GM23338 (cell line): ENCODE measurements around the gene CD58. TPM values are rescaled to one million over a fixed set of nuclear protein-coding genes. Genes with fewer than 3 reads are reported as not detected.

Source experiments
- ATAC-seq: fragments of 200-7000 bp; cut with Tn5 transposase; 3 replicates; pipeline ENCODE4 v1.9.1; 2020
- DNase-seq: peaks from one replicate; pipeline ENCODE4 v3.0.0-alpha.2; 2015; ENCODE audit warnings: low spot score
- H2AFZ ChIP-seq: fragments of 200-600 bp; sonication (generic); 2 replicates; pipeline ENCODE4 v1.8.0; 2016; ENCODE audit warnings: antibody characterized with exemption, mild to moderate bottlenecking, moderate library complexity
- H3F3A ChIP-seq: fragments of 200-600 bp; sonication (generic); replicated peaks from 2 replicates; pipeline ENCODE4 v1.8.0; 2017; ENCODE audit warnings: antibody characterized with exemption, mixed run types, low read depth
- H3K27ac ChIP-seq: fragments of 200-600 bp; sonication (generic); 2 replicates; pipeline ENCODE4 v1.6.1; 2016; ENCODE audit warnings: low read depth
- H3K27me3 ChIP-seq: fragments of 200-600 bp; sonication (generic); 2 replicates; pipeline ENCODE4 v1.8.0; 2016; ENCODE audit warnings: mild to moderate bottlenecking, mixed run types, moderate library complexity; ENCODE audit not compliant: insufficient read depth
- H3K36me3 ChIP-seq: fragments of 200-600 bp; sonication (generic); 2 replicates; pipeline ENCODE4 v1.8.0; 2016; ENCODE audit warnings: mild to moderate bottlenecking; ENCODE audit not compliant: insufficient read depth
- H3K4me1 ChIP-seq: fragments of 200-600 bp; sonication (generic); 2 replicates; pipeline ENCODE4 v1.8.0; 2016; ENCODE audit warnings: mild to moderate bottlenecking, moderate library complexity; ENCODE audit not compliant: insufficient read depth
- H3K4me2 ChIP-seq: fragments of 200-600 bp; sonication (generic); 2 replicates; pipeline ENCODE4 v1.7.1; 2017; ENCODE audit warnings: mixed run types
- H3K4me3 ChIP-seq: fragments of 200-600 bp; sonication (generic); 2 replicates; pipeline ENCODE4 v1.6.1; 2016; ENCODE audit warnings: mixed run types
- H3K79me2 ChIP-seq: fragments of 200-600 bp; sonication (generic); replicated peaks from 2 replicates; pipeline ENCODE4 v1.8.0; 2017; ENCODE audit warnings: mild to moderate bottlenecking; ENCODE audit not compliant: insufficient read depth
- H3K9me2 ChIP-seq: fragments of 200-600 bp; sonication (generic); 2 replicates; pipeline ENCODE4 v1.8.0; 2017; ENCODE audit not compliant: insufficient read depth
- H4K20me1 ChIP-seq: fragments of 200-600 bp; sonication (generic); replicated peaks from 2 replicates; pipeline ENCODE4 v1.8.0; 2017; ENCODE audit warnings: mild to moderate bottlenecking; ENCODE audit not compliant: insufficient read depth
- H3K27ac Mint-ChIP-seq: 2 replicates; pipeline ENCODE4 v1.8.0; 2020; ENCODE audit warnings: inconsistent platforms, mild to moderate bottlenecking, moderate library complexity, mixed read lengths
- H3K27me3 Mint-ChIP-seq: 3 replicates; pipeline ENCODE4 v1.8.0; 2022; ENCODE audit warnings: low read depth, mild to moderate bottlenecking, moderate library complexity, mixed read lengths, inconsistent platforms; ENCODE audit not compliant: insufficient read depth, poor library complexity
- H3K36me3 Mint-ChIP-seq: 3 replicates; pipeline ENCODE4 v1.8.0; 2021; ENCODE audit warnings: low read depth, mild to moderate bottlenecking, inconsistent platforms, moderate library complexity, mixed read lengths
- H3K4me1 Mint-ChIP-seq: 3 replicates; pipeline ENCODE4 v1.8.0; 2020; ENCODE audit warnings: mild to moderate bottlenecking, inconsistent platforms, mixed read lengths
- H3K4me3 Mint-ChIP-seq: 3 replicates; pipeline ENCODE4 v1.8.0; 2021; ENCODE audit warnings: moderate library complexity, mild to moderate bottlenecking, inconsistent platforms, mixed read lengths
- H3K9me3 Mint-ChIP-seq: 3 replicates; pipeline ENCODE4 v1.8.0; 2020; ENCODE audit warnings: moderate library complexity, mild to moderate bottlenecking, inconsistent platforms, mixed read lengths
- REST ChIP-seq: IDR thresholded peaks from one replicate; pipeline ENCODE4 v1.6.1; 2018; ENCODE audit warnings: antibody characterized with exemption; ENCODE audit not compliant: unreplicated experiment
- ZNF462 ChIP-seq: fragments of 250-450 bp; sonication (Bioruptor Pico); IDR thresholded peaks from 2 replicates; pipeline ENCODE4 v1.5.0; 2020; ENCODE audit warnings: mild to moderate bottlenecking, moderate library complexity
- polyA plus RNA-seq: library from polyadenylated mRNA; unstranded; fragments of >200 nt; fragmentation: Nextera tagmentation; extraction: Ambion mirVana; gene quantifications from 2 replicates; pipeline ENCODE4 v1.2.1, GENCODE V29; 2016
- total RNA-seq: library from RNA; depleted of rRNA; stranded (reverse); fragments of >200 nt; shearing (Covaris generic); gene quantifications from 2 replicates; pipeline ENCODE4 v1.2.3, GENCODE V29; 2014

Gene CD58
- total and polyA plus RNA-seq, 2 experiments from 2014 or later: 9.2 to 12.5 TPM

DNA sequence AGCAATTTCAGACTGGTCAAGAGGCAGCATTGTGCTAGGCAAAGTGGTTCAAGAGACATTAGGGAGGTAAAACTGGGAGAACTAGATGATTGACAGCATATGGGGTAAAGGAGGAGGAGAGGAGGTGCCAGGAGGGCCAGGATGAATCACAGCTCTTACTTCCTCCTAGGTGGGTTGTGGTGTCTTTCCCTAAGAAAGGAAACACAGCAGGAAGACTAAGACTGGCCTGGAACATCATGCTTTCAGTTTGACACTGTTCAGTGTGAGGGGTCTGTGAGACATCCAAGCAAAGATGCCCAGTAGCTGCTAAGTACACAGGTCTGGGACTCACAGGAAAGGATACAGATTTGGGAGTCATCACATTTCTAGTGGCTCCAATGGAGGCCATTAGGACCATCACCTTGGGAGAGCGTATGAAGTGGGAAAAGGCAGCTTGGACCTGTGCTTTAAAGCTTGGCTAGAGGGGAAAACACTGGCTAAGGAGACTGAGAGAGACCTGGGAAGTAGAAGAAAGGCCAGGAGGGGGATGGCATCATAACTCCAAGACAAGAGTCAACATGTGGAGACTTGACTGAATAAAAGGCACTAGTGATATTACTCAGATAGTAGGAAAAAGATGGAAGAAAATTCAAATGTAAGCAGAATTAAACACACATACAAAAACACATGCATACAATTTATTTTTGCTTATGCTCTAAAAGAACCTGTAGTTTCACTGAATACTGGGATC, 17.3 kb downstream of the CD58 start:
- Histone ChIP-seq H2AFZ (no peak overlapping the region), H3F3A (no peaks in the 10 kb centered on the region), H3K27ac (no peak overlapping the region), H3K4me1 (no peaks in the 10 kb centered on the region), H3K36me3 (no peaks in the 10 kb centered on the region), H3K27me3 (no peaks in the 10 kb centered on the region), H3K79me2 (no peaks in the 10 kb centered on the region; the same call in 1 of the 2 replicates), H3K4me3 (no peak overlapping the region), H4K20me1 (no peaks in the 10 kb centered on the region), H3K4me2 (no peak overlapping the region), H3K9me2 (no peaks in the 10 kb centered on the region)
- Mint-ChIP-seq H3K27ac (no peak overlapping the region), H3K4me1 (peaks cover 8% of the 10 kb centered on the region), H3K36me3 (no peaks in the 10 kb centered on the region), H3K27me3 (peaks cover 3% of the 10 kb centered on the region), H3K4me3 (no peak overlapping the region; the same call in 2 of the 3 replicates), H3K9me3 (no peaks in the 10 kb centered on the region)
- TF ChIP-seq REST (no peak), ZNF462 (CRISPR knock-in tag) (0 out of 2 replicates have a peak, but pooled peaks have one; percentile 5)
- peak; percentile 77 for ATAC-seq
- DNase-seq: peak; percentile 25
